Measurements from ENCODE around the gene TLE4. TPM values are rescaled to one million over a fixed set of nuclear protein-coding genes. Genes with fewer than 3 reads are reported as not detected.

Gene TLE4
- total and polyA plus RNA-seq, 2 of the 4 experiments (the other 2 are of a cell fraction) = 68.0 to 78.1 TPM

DNA sequence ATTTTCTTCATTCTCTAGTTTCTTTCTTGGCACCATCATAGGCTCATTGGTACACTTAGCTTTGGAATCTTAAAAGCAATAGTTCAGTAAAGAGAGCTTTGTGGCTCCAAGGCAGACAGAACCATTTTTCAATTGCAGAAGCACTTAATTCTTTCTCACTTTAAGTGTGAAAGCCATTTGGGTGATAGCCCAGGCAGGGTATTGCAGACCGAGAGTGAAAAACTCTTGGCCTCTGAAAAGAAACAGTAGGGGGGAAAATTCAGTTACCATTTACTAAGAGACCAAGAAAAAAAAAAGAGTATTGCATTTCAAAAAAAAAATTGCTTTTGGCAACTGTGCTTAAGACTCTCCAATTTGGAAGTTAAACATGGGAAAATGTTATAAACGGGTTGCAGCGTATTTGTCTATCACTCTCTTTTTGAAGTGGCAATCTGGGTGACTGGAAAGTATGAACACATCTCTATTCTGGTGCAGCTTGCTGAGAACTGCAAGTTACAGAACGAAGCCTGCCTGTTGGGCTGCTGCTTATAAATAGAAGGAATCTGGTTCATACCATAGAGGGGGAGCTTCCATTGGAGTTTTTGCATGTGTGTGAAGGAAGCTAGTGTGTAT, 170.5 kb downstream of the TLE4 start:
- BruUV-seq (replicated peaks) = no TSS peak
- CTCF ChIA-PET = no interaction called here

More for the DNA sequence above, 170.5 kb downstream of the TLE4 start:
- no peak overlapping the region for H3K4ac ChIP-seq (ENCODE audit: low read depth, low read length)
- no peaks in the 10 kb centered on the region for H3K79me1 ChIP-seq (ENCODE audit: low read depth in 1 of 2, low read length in 2 of 2)
- no peaks in the 10 kb centered on the region for H3K27me3 ChIP-seq (ENCODE audit: control insufficient read depth, insufficient read depth, low read length)
- no peaks in the 10 kb centered on the region for H3K9me1 ChIP-seq (ENCODE audit: insufficient read depth, low read length)
- no peak overlapping the region for H4K91ac ChIP-seq (ENCODE audit: insufficient read depth, low read depth, low read length)
- no peaks in the 10 kb centered on the region for H4K20me1 ChIP-seq (ENCODE audit: insufficient read depth, low read length)
- H3K9ac ChIP-seq (ENCODE audit: low read depth, low read length) = no peak overlapping the region
- H2BK5ac ChIP-seq (ENCODE audit: low read depth, low read length, poor library complexity, severe bottlenecking) = no peak overlapping the region
- H3K27ac ChIP-seq (ENCODE audit: insufficient read depth, low read length) = no peak overlapping the region
- in situ Hi-C loops (cut with MboI; ENCODE audit: low sequenced_read_pairs) (no loop called here), intact Hi-C loops (cut with micrococcal nuclease) (loop anchor here (10.0 kb wide), 1 partner anchor 203 kb away; no protein-coding TSS in a partner anchor), dilution Hi-C loops (cut with HindIII; ENCODE audit: low sequenced_read_pairs, unreplicated experiment) (no loop called here)
- H3K18ac ChIP-seq (ENCODE audit: low read depth, low read length) = no peak overlapping the region
- no peak overlapping the region for H2BK20ac ChIP-seq (ENCODE audit: low read depth, low read length)
- POLR2A ChIA-PET (ENCODE audit: unreplicated experiment) = no interaction called here
- no peaks in the 10 kb centered on the region for H3K36me3 ChIP-seq (ENCODE audit: control insufficient read depth, insufficient read depth, low read length)
- no peak for TF ChIP-seq CHD1 (IDR thresholded peaks at IDR 0.05; ENCODE audit: low read depth, low read length)
- TF ChIP-seq BHLHE40 (IDR thresholded peaks at IDR 0.05; ENCODE audit: low read depth, low read length) = no peak
- TF ChIP-seq MAFK (IDR thresholded peaks at IDR 0.05; ENCODE audit: low read depth, low read length) = no peak
- TF ChIP-seq, protein P1, sequence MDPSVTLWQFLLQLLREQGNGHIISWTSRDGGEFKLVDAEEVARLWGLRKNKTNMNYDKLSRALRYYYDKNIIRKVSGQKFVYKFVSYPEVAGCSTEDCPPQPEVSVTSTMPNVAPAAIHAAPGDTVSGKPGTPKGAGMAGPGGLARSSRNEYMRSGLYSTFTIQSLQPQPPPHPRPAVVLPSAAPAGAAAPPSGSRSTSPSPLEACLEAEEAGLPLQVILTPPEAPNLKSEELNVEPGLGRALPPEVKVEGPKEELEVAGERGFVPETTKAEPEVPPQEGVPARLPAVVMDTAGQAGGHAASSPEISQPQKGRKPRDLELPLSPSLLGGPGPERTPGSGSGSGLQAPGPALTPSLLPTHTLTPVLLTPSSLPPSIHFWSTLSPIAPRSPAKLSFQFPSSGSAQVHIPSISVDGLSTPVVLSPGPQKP (IDR thresholded peaks at IDR 0.05; ENCODE audit: borderline replicate concordance, low read depth, low read length) = no peak
- TF ChIP-seq POLR2A (IDR thresholded peaks at IDR 0.05; ENCODE audit: low read depth, low read length) = no peak
- no peak for TF ChIP-seq RCOR1 (IDR thresholded peaks at IDR 0.05; ENCODE audit: insufficient replicate concordance, low read length)
- no peak for TF ChIP-seq MAZ (IDR thresholded peaks at IDR 0.05; ENCODE audit: borderline replicate concordance, low read depth, low read length)
- no peak for TF ChIP-seq NFE2L2 (IDR thresholded peaks at IDR 0.05; ENCODE audit: low read depth, low read length)
- no peak for TF ChIP-seq RAD21 (IDR thresholded peaks at IDR 0.05; ENCODE audit: low read length)
- no peak overlapping the region for H2BK120ac ChIP-seq (ENCODE audit: low read depth, low read length)
- no peak overlapping the region for H2AK9ac ChIP-seq (replicated peaks; ENCODE audit: low read depth, low read length, poor library complexity)
- H2AFZ ChIP-seq (replicated peaks; ENCODE audit: low read length, poor library complexity) = no peak overlapping the region
- H4K5ac ChIP-seq (ENCODE audit: low read depth, low read length) = no peak overlapping the region
- H3K56ac ChIP-seq (ENCODE audit: extremely low read depth, insufficient read depth, low read length) = no peak overlapping the region
- no peak overlapping the region for H3K4me2 ChIP-seq (ENCODE audit: low read depth, low read length)
- H3K4me3 ChIP-seq (ENCODE audit: insufficient read depth, low read depth, low read length) = no peak overlapping the region
- ATAC-seq (ENCODE audit: low read depth) = no peak
- H3K4me1 ChIP-seq (ENCODE audit: control insufficient read depth, insufficient read depth, low read length) = no peaks in the 10 kb centered on the region
- no peak overlapping the region for H3K23ac ChIP-seq (ENCODE audit: low read depth, low read length)
- no peak overlapping the region for H2AK5ac ChIP-seq (ENCODE audit: low read depth, low read length)
- no peak overlapping the region for H2BK15ac ChIP-seq (ENCODE audit: low read depth, low read length)
- H3K9me3 ChIP-seq (ENCODE audit: control insufficient read depth, insufficient read depth, low read length) = no peaks in the 10 kb centered on the region
- no peak for DNase-seq
- WGBS, 2 experiments (ENCODE audit: extremely low coverage in 2 of 2, insufficient read length in 1 of 2) = 50% methylated on average over 2 of the region's 4 CpGs; no CpG with 5 or more reads in 1 of the 2 experiments
- H4K8ac ChIP-seq (ENCODE audit: low read depth in 2 of 2, low read length in 2 of 2) = no peak overlapping the region
- no peak overlapping the region for H3K14ac ChIP-seq (replicated peaks; ENCODE audit: low read depth, low read length)

Measured in IMR-90 (cell line).